Measurements from ENCODE around the gene PDE3A. TPM values are rescaled to one million over a fixed set of nuclear protein-coding genes. Genes with fewer than 3 reads are reported as not detected.

The PDE3A gene
- total and polyA plus RNA-seq, 2 donors from 2014 or later: 3.3 to 18.3 TPM

GRCh38 chr12:20576528-20576927 is 208.2 kb downstream of the PDE3A start:
- H3K27me3 ChIP-seq (ENCODE audit: control insufficient read depth, insufficient read depth, low read length): no peaks in the 10 kb centered on the region
- no peaks in the 10 kb centered on the region for H3K9me3 ChIP-seq (ENCODE audit: control insufficient read depth in 2 of 3, insufficient read depth in 1 of 3, low read length in 3 of 3)
- no peak overlapping the region for H3K27ac ChIP-seq (ENCODE audit: low read depth in 2 of 2, low read length in 2 of 2)
- no peaks in the 10 kb centered on the region for H3K4me1 ChIP-seq (ENCODE audit: control insufficient read depth in 2 of 3, insufficient read depth in 2 of 3, low read depth in 1 of 3, low read length in 3 of 3)
- FAIRE-seq (no peak), DNase-seq (no peak)
- no peak overlapping the region for H3K4me3 ChIP-seq (ENCODE audit: low read length in 3 of 3)
- no peaks in the 10 kb centered on the region for H3K36me3 ChIP-seq (ENCODE audit: control insufficient read depth in 2 of 3, insufficient read depth in 3 of 3, low read length in 3 of 3)
- intact Hi-C loops (cut with DNase I): no loop called here
- no peak overlapping the region for H3K9ac ChIP-seq (ENCODE audit: low read length in 3 of 3)
- TF ChIP-seq CTCF (IDR thresholded peaks at IDR 0.05; ENCODE audit: borderline replicate concordance, extremely low read depth, insufficient read depth): no peak

DNA sequence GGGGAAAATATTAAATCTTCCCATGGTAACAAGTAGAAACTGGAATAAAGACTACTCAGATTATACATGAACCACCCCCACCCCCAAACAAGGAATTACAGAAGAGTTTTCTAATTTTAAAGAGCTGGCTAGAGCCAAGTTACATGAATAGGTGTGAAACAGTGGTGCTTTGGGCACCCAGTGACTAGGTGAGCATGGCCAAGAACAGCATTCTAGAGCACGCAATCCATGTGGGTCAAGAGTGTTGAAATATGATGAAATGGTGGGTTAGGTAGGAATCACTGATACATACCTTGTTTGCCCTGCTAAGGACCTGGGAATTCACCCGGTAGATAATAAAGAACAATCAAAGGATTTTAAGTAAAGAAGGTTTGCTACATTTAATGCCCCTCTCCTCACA is 208.7 kb downstream of the PDE3A start:
- TF ChIP-seq CTCF (IDR thresholded peaks at IDR 0.05; ENCODE audit: borderline replicate concordance, extremely low read depth, insufficient read depth): no peak
- no peak overlapping the region for H3K27ac ChIP-seq (ENCODE audit: low read depth in 2 of 2, low read length in 2 of 2)
- no peaks in the 10 kb centered on the region for H3K27me3 ChIP-seq (ENCODE audit: control insufficient read depth, insufficient read depth, low read length)
- DNase-seq: no peak
- no peak overlapping the region for H3K4me3 ChIP-seq (ENCODE audit: low read length in 3 of 3)
- H3K9ac ChIP-seq (ENCODE audit: low read length in 3 of 3): no peak overlapping the region
- no peaks in the 10 kb centered on the region for H3K9me3 ChIP-seq (ENCODE audit: control insufficient read depth in 2 of 3, insufficient read depth in 1 of 3, low read length in 3 of 3)
- FAIRE-seq: no peak
- no peaks in the 10 kb centered on the region for H3K36me3 ChIP-seq (ENCODE audit: control insufficient read depth in 2 of 3, insufficient read depth in 3 of 3, low read length in 3 of 3)
- H3K4me1 ChIP-seq (ENCODE audit: control insufficient read depth in 2 of 3, insufficient read depth in 2 of 3, low read depth in 1 of 3, low read length in 3 of 3): no peaks in the 10 kb centered on the region
- intact Hi-C loops (cut with DNase I): no loop called here

DNA sequence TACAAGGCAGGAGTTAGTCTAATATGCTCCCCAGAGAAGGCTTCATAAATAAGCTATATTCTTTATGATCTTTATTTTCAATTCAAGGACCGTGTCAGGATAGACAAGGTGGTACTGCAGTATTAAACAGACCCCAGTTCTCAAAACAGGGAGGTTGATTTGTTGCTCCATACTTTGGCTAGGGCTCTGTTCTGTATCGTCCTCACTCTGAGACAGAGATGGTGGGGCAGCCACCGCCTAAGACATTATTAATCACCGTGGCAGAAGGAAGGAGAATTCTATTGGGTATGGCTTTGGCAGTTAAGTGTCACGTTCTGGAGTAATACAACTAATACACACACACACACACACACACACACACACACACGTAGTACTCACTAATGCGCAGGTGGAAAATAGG is 209.8 kb downstream of the PDE3A start:
- Histone ChIP-seq H3K9me3 (ENCODE audit: control insufficient read depth in 2 of 3, insufficient read depth in 1 of 3, low read length in 3 of 3) (no peaks in the 10 kb centered on the region), H3K36me3 (ENCODE audit: control insufficient read depth in 2 of 3, insufficient read depth in 3 of 3, low read length in 3 of 3) (no peaks in the 10 kb centered on the region), H3K27me3 (ENCODE audit: control insufficient read depth, insufficient read depth, low read length) (no peaks in the 10 kb centered on the region), H3K9ac (ENCODE audit: low read length in 3 of 3) (no peak overlapping the region), H3K27ac (ENCODE audit: low read depth in 2 of 2, low read length in 2 of 2) (no peak overlapping the region), H3K4me1 (ENCODE audit: control insufficient read depth in 2 of 3, insufficient read depth in 2 of 3, low read depth in 1 of 3, low read length in 3 of 3) (no peaks in the 10 kb centered on the region), H3K4me3 (ENCODE audit: low read length in 3 of 3) (no peak overlapping the region)
- no peak for TF ChIP-seq CTCF (IDR thresholded peaks at IDR 0.05; ENCODE audit: borderline replicate concordance, extremely low read depth, insufficient read depth)
- FAIRE-seq (no peak), DNase-seq (no peak)
- intact Hi-C loops (cut with DNase I): no loop called here

DNA sequence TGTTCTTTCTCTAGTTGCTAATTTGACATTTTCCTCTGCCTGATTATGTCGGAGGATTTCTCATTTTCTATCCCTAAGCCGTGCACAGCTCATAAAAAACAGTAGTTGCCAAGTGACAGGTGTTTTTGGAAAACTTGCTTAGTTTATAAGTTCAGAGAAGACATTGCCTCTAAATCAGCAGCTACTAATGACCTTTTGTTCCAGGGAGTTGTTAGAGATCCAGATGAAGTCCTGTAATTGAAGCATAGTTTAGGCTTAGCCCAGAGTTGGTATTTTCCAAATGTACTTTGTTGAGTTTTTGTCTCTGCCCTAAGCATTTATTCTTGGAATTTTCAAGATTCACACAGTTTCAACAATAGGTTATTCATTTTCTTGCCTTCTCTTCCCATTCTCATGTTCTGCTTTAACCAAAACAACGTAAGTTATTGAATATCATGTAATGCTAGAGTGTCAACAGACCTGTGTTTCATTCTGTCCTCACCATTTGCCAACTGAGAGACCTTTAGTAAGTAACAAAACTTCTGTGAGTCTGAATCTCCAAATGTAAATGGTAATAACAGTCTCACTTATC is 216.8 kb downstream of the PDE3A start:
- H3K27ac ChIP-seq (ENCODE audit: low read depth in 2 of 2, low read length in 2 of 2): no peak overlapping the region
- H3K36me3 ChIP-seq (ENCODE audit: control insufficient read depth in 2 of 3, insufficient read depth in 3 of 3, low read length in 3 of 3): no peaks in the 10 kb centered on the region

More for the DNA sequence above, 216.8 kb downstream of the PDE3A start:
- no peak overlapping the region for H3K4me3 ChIP-seq (ENCODE audit: low read length in 3 of 3)
- TF ChIP-seq CTCF (IDR thresholded peaks at IDR 0.05; ENCODE audit: borderline replicate concordance, extremely low read depth, insufficient read depth): no peak
- no peaks in the 10 kb centered on the region for H3K9me3 ChIP-seq (ENCODE audit: control insufficient read depth in 2 of 3, insufficient read depth in 1 of 3, low read length in 3 of 3)
- intact Hi-C loops (cut with DNase I): no loop called here
- DNase-seq: no peak
- no peak overlapping the region for H3K9ac ChIP-seq (ENCODE audit: low read length in 3 of 3)
- FAIRE-seq: no peak
- no peaks in the 10 kb centered on the region for H3K27me3 ChIP-seq (ENCODE audit: control insufficient read depth, insufficient read depth, low read length)
- H3K4me1 ChIP-seq (ENCODE audit: control insufficient read depth in 2 of 3, insufficient read depth in 2 of 3, low read depth in 1 of 3, low read length in 3 of 3): no peaks in the 10 kb centered on the region

All from kidney (tissue), 14 donors.